CD4-positive, alpha-beta memory T cell (primary cell): ENCODE measurements around the gene TMEM134. TPM values are rescaled to one million over a fixed set of nuclear protein-coding genes. Genes with fewer than 3 reads are reported as not detected.

Experiments used
- CTCF ChIA-PET: fragments of 350-600 bp; sonication (Branson Sonifier 250); formaldehyde crosslinking; loops from one replicate; lab custom pipeline; 2021; ENCODE audit warnings: inconsistent platforms; ENCODE audit not compliant: partially characterized antibody; lab: Charles Lee
- POLR2A ChIA-PET: fragments of 350-600 bp; sonication (Branson Sonifier 250); formaldehyde crosslinking; loops from one replicate; lab custom pipeline; 2021; ENCODE audit not compliant: partially characterized antibody; lab: Charles Lee
- DNase-seq, 5 donors: peaks; one replicate each; pipeline versions ENCODE4 v3.0.0 to v3.0.0-alpha.2; 2020 to 2022; ENCODE audit warnings: mixed read lengths in 1 of 5
- H3K27ac ChIP-seq: one replicate; pipeline ENCODE4 v1.7.0; 2013; ENCODE audit warnings: low read depth, low read length
- H3K27me3 ChIP-seq: 2 replicates; pipeline ENCODE4 v1.7.0; 2013; ENCODE audit warnings: mild to moderate bottlenecking, low read length, moderate library complexity; ENCODE audit not compliant: insufficient read depth
- H3K36me3 ChIP-seq: 2 replicates; pipeline ENCODE4 v1.7.0; 2013; ENCODE audit warnings: mild to moderate bottlenecking, low read length, moderate library complexity; ENCODE audit not compliant: insufficient read depth
- H3K4me1 ChIP-seq: 2 replicates; pipeline ENCODE4 v1.7.0; 2013; ENCODE audit warnings: mild to moderate bottlenecking, low read length, moderate library complexity; ENCODE audit not compliant: insufficient read depth
- H3K4me3 ChIP-seq, 2 donors: one replicate each; pipeline ENCODE4 v1.7.0; 2013; ENCODE audit warnings: low read length in 2 of 2, mild to moderate bottlenecking in 1 of 2
- H3K9me3 ChIP-seq, 2 donors: one replicate each; pipeline ENCODE4 v1.7.0; 2013; ENCODE audit warnings: low read length in 2 of 2, control low read depth in 1 of 2; ENCODE audit not compliant: control insufficient read depth in 1 of 2
- H3K27ac Mint-ChIP-seq, 7 donors: one replicate each; pipeline ENCODE4 v1.8.0; 2020 to 2021; ENCODE audit warnings: mixed read lengths in 7 of 7, mild to moderate bottlenecking in 6 of 7, inconsistent platforms in 3 of 7, moderate library complexity in 3 of 7
- H3K27me3 Mint-ChIP-seq, 2 donors: one replicate each; pipeline ENCODE4 v1.8.0; 2020 to 2021; ENCODE audit warnings: mixed read lengths in 2 of 2
- H3K36me3 Mint-ChIP-seq, 2 donors: one replicate each; pipeline ENCODE4 v1.8.0; 2020 to 2021; ENCODE audit warnings: mixed read lengths in 2 of 2, inconsistent platforms in 1 of 2, mild to moderate bottlenecking in 1 of 2
- H3K4me1 Mint-ChIP-seq, 4 donors: one replicate each; pipeline ENCODE4 v1.8.0; 2020 to 2021; ENCODE audit warnings: mixed read lengths in 4 of 4, mild to moderate bottlenecking in 1 of 4
- H3K4me3 Mint-ChIP-seq, 8 donors: one replicate each; pipeline ENCODE4 v1.8.0; 2020 to 2021; ENCODE audit warnings: mixed read lengths in 8 of 8, mild to moderate bottlenecking in 7 of 8, moderate library complexity in 6 of 8, inconsistent platforms in 3 of 8
- H3K9me3 Mint-ChIP-seq, 8 donors: one replicate each; pipeline ENCODE4 v1.8.0; 2020 to 2021; ENCODE audit warnings: mixed read lengths in 8 of 8, mild to moderate bottlenecking in 5 of 8, inconsistent platforms in 3 of 8, moderate library complexity in 1 of 8
- intact Hi-C: fragments of 100-400 bp; cut with micrococcal nuclease; formaldehyde crosslinking; loops from one replicate; pipeline ENCODE4 v1.15.1; 2023
- polyA plus RNA-seq, 2 donors: library from polyadenylated mRNA; unstranded; fragments of 300-500 nt; fragmentation: Illumina TruSeq; gene quantifications; one replicate each; pipeline ENCODE4 v1.2.3, GENCODE V29; 2021
- total RNA-seq, 2 experiments: library from RNA; stranded (reverse); gene quantifications; one replicate each; pipeline ENCODE4 v1.2.3, GENCODE V29; 2021

Gene TMEM134
- total and polyA plus RNA-seq, 4 experiments from 2014 or later = 90.1 to 162 (median 126) TPM

DNA sequence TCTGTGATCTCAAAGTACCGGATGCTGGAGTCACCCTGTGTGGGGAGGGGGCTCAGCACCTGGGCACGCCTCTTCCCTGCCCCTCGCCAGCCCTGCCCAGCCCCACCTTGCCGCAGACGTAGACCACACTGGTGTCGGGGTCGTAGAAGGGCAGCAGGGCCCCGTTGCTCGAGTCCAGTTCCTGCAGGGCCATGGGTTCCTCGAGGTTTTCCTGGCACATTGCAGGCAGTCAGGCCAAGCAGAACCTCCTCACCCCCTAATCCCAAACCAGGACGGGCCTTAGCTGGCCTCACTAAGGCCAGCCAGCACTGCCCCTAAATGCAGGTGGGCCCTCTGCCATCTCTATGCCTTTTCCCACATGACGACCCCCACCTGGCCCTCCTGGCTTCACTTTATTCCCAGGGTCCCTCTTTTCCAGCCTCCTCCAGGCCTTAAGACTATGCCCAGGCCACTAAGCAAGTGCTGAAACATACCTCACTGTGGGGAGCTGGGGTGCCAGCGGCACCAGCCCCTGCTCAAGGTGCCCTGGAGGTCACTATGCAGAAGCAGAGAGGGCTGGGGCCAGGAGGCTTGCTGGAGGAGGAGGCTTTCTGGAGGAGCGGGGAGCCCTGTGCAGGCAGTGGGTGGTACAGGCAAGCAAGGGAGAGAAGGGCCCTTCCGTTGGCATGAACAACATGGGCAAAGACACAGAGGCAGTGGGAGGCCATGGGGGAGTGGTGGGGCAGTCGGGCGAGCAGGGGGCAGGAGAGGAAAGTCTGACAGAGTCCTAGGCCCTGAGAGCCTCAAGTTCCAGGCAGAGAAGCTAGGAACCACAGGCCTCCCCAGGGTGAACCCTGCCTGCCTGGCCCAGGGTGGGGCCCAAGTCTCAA is 28.6 kb downstream of the TMEM134 start:
- Mint-ChIP-seq H3K4me1 (peaks cover 42 to 84% (median 55%) of the 10 kb centered on the region in 4 donors), H3K27ac (peak overlapping the region; percentile 92 to 98 (median 96)), H3K36me3 (peaks cover 6 to 25% of the 10 kb centered on the region in 2 donors), H3K4me3 (peak overlapping the region; percentile 96 to 99 (median 97)), H3K9me3 (peaks cover 0 to under 1% (median 0%) of the 10 kb centered on the region in 8 donors), H3K27me3 (no peaks in the 10 kb centered on the region)
- ChIA-PET CTCF (interaction anchor here (0.7 to 5.0 kb wide), 6 partner anchors 10 to 37 kb away, joined by 3 to 65 read pairs (median 4); partner anchors contain the start of genes PPP1CA, TBC1D10C and TMEM134), POLR2A (interaction anchor here (0.9 to 31.8 kb wide), 7 partner anchors 12 to 201 kb away, joined by 4 to 2262 read pairs (median 279); partner anchors contain the start of genes AIP, CABP4, CARNS1 and CDK2AP2)
- peak overlapping the region; percentile 47 to 81 for H3K4me3 ChIP-seq
- peak overlapping the region; percentile 78 for H3K27ac ChIP-seq
- intact Hi-C loops = no loop called here
- no peaks in the 10 kb centered on the region for H3K27me3 ChIP-seq
- H3K36me3 ChIP-seq = peaks cover 10% of the 10 kb centered on the region
- peaks cover 69% of the 10 kb centered on the region for H3K4me1 ChIP-seq
- no peaks in the 10 kb centered on the region for H3K9me3 ChIP-seq
- DNase-seq = peak in 1 of 5 donors; percentile 31

DNA sequence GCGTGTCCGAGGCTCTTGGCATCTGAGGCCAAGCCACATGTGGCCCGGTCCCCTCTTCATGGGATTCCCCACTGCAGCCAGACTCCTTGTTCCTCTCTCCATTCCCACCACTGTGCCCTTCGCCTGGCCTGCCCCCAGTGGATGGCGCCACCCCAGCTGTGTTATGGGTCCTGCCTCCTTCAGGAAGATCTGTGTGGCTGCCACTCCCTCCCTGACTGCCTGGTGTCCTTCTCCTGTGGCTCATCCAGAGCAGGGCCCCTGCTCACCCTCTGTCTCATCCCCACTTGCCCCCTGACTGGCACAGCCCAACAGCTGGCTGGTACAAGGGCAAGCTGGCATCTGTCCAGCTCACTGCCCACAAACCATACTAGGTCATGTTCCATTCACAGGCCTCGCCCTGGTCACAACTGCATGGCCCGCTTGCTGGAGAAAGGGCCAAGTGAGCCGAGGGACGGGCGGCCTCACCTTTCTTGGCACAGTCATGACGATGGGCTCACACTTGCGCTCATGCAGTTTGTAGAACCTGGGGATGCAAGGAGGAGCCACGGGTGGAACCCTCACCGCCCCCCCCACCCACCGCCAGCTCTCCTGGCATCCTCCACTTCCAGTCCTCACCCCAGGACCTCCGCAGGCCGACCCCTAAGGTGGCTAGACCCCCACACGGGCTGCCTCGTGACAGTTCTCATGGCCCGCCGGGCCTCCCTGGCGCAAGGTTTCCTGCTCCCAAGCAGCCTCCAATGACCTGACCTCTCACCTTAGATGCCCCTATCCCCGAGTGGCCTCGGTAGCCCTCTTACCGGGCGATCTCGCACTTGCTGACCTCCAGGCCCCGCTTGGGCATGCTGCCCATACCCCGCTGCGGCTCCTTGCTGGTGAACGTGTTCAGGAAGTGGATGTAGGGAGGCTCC is 29.5 kb downstream of the TMEM134 start:
- peaks cover 0 to 4% (median 0%) of the 10 kb centered on the region in 8 donors for H3K9me3 Mint-ChIP-seq
- peak in 1 of 5 donors; percentile 37 for DNase-seq
- POLR2A ChIA-PET = interaction anchor here (1.0 to 31.8 kb wide), 12 partner anchors 11 to 200 kb away, joined by 3 to 2262 read pairs (median 37); partner anchors contain the start of genes AIP, CABP4, CARNS1 and CDK2AP2
- Histone ChIP-seq H3K27ac (peak overlapping the region; percentile 78), H3K9me3 (no peaks in the 10 kb centered on the region), H3K4me3 (peak overlapping the region; percentile 47 to 81), H3K36me3 (peaks cover 15% of the 10 kb centered on the region), H3K27me3 (no peaks in the 10 kb centered on the region), H3K4me1 (peaks cover 69% of the 10 kb centered on the region)
- H3K27me3 Mint-ChIP-seq = no peaks in the 10 kb centered on the region
- H3K36me3 Mint-ChIP-seq = peaks cover 9 to 29% of the 10 kb centered on the region in 2 donors
- CTCF ChIA-PET = interaction anchor here (0.8 to 5.0 kb wide), 10 partner anchors 10 to 88 kb away, joined by 3 to 65 read pairs (median 8); partner anchors contain the start of genes PPP1CA, RAD9A, RPS6KB2 and TBC1D10C
- H3K4me1 Mint-ChIP-seq = peaks cover 37 to 81% (median 53%) of the 10 kb centered on the region in 4 donors
- peak overlapping the region; percentile 92 to 98 (median 96) for H3K27ac Mint-ChIP-seq
- H3K4me3 Mint-ChIP-seq = peak overlapping the region; percentile 96 to 99 (median 97)
- intact Hi-C loops = loop anchor here (2.0 kb wide), 1 partner anchor 67 kb away; no protein-coding TSS in a partner anchor

GRCh38 chr11:67438158-67438902 is 30.7 kb downstream of the TMEM134 start:
- intact Hi-C loops = loop anchor here (2.0 kb wide), 1 partner anchor 68 kb away; no protein-coding TSS in a partner anchor
- Mint-ChIP-seq H3K9me3 (peaks cover 0 to 4% (median 0%) of the 10 kb centered on the region in 8 donors), H3K4me3 (peak overlapping the region; percentile 96 to 99 (median 97)), H3K4me1 (peaks cover 43 to 81% (median 55%) of the 10 kb centered on the region in 4 donors), H3K36me3 (peaks cover 9 to 36% of the 10 kb centered on the region in 2 donors), H3K27ac (peak overlapping the region; percentile 93 to 98 (median 96)), H3K27me3 (no peaks in the 10 kb centered on the region)
- H3K27me3 ChIP-seq = no peaks in the 10 kb centered on the region
- peak; percentile 74 to 85 (median 75) for DNase-seq
- no peaks in the 10 kb centered on the region for H3K9me3 ChIP-seq
- peak overlapping the region; percentile 81 to 100 for H3K4me3 ChIP-seq
- POLR2A ChIA-PET = interaction anchor here (0.8 to 31.8 kb wide), 25 partner anchors 10 to 1126 kb away, joined by 3 to 2262 read pairs (median 7); partner anchors contain the start of genes AIP, BBS1, CABP4 and CARNS1
- H3K4me1 ChIP-seq = peaks cover 76% of the 10 kb centered on the region
- peak overlapping the region; percentile 78 for H3K27ac ChIP-seq
- CTCF ChIA-PET = interaction anchor here (0.9 to 5.0 kb wide), 12 partner anchors 10 to 56 kb away, joined by 3 to 65 read pairs (median 6); partner anchors contain the start of genes AIP, PPP1CA, RAD9A and RPS6KB2
- H3K36me3 ChIP-seq = peaks cover 22% of the 10 kb centered on the region

DNA sequence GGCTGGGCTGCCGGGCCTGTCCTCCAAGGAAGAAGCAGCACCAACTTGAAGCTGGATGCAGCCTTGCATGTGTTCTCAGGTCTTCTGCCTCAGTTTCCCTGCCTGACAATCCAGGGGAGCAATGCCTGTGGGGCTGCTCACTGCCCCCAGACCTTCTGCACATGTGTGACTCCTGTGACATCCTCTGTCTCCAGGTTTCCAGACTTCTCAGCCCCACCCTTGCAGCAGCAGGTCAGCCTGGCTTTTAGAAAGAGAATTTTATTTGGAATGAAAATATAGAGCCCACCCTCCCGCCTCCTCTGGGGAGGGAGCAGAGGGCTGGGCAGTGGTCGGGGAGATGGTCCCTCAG is 31.3 kb downstream of the TMEM134 start:
- Histone ChIP-seq H3K36me3 (peaks cover 26% of the 10 kb centered on the region), H3K9me3 (no peaks in the 10 kb centered on the region), H3K27ac (peak overlapping the region; percentile 78), H3K4me1 (peaks cover 78% of the 10 kb centered on the region), H3K27me3 (no peaks in the 10 kb centered on the region), H3K4me3 (peak overlapping the region; percentile 81 to 100)
- Mint-ChIP-seq H3K9me3 (peaks cover 0 to 4% (median 0%) of the 10 kb centered on the region in 8 donors), H3K4me3 (peak overlapping the region; percentile 96 to 99 (median 97)), H3K36me3 (peaks cover 9 to 36% of the 10 kb centered on the region in 2 donors), H3K4me1 (peaks cover 44 to 83% (median 57%) of the 10 kb centered on the region in 4 donors), H3K27ac (peak overlapping the region; percentile 88 to 98 (median 95)), H3K27me3 (no peaks in the 10 kb centered on the region)
- ChIA-PET CTCF (interaction anchor here (0.9 to 5.0 kb wide), 13 partner anchors 9 to 56 kb away, joined by 3 to 65 read pairs (median 6); partner anchors contain the start of genes AIP, PPP1CA, RAD9A and RPS6KB2), POLR2A (interaction anchor here (0.8 to 31.8 kb wide), 25 partner anchors 9 to 1125 kb away, joined by 3 to 2262 read pairs (median 7); partner anchors contain the start of genes AIP, BBS1, CABP4 and CARNS1)
- intact Hi-C loops = loop anchor here (1.0 to 2.0 kb wide), 7 partner anchors 9 to 69 kb away; partner anchors contain the start of genes RPS6KB2 and TMEM134
- DNase-seq = no peak

- Mint-ChIP-seq H3K27me3 (no peaks in the 10 kb centered on the region), H3K36me3 (peaks cover 10 to 40% of the 10 kb centered on the region in 2 donors), H3K4me1 (peaks cover 43 to 79% (median 58%) of the 10 kb centered on the region in 4 donors), H3K4me3 (peak within 1 kb of the TSS; percentile 96 to 99 (median 97)), H3K9me3 (peaks cover 0 to 5% (median 0%) of the 10 kb centered on the region in 8 donors), H3K27ac (peak within 1 kb of the TSS; percentile 89 to 98 (median 96))
- ChIA-PET POLR2A (interaction anchor here (0.8 to 31.8 kb wide), 31 partner anchors 9 to 1822 kb away, joined by 3 to 2262 read pairs (median 6); partner anchors contain the start of genes AIP, CABP4, CARNS1 and CDK2AP2), CTCF (interaction anchor here (0.9 to 5.0 kb wide), 12 partner anchors 9 to 46 kb away, joined by 3 to 65 read pairs (median 6); partner anchors contain the start of genes AIP, PPP1CA, RAD9A and RPS6KB2)
- intact Hi-C loops = loop anchor here (1.0 to 2.0 kb wide), 6 partner anchors 9 to 47 kb away; partner anchors contain the start of genes RPS6KB2 and TMEM134
- peaks cover 78% of the 10 kb centered on the region for H3K4me1 ChIP-seq
- peak within 1 kb of the TSS; percentile 81 to 100 for H3K4me3 ChIP-seq
- H3K36me3 ChIP-seq = peaks cover 30% of the 10 kb centered on the region
- peak; percentile 80 to 90 (median 83) for DNase-seq
- no peaks in the 10 kb centered on the region for H3K27me3 ChIP-seq
- H3K27ac ChIP-seq = peak within 1 kb of the TSS; percentile 78
- H3K9me3 ChIP-seq = no peaks in the 10 kb centered on the region
Measured at GRCh38 chr11:67437082-67437808, 31.8 kb downstream of the TMEM134 start, which contains the start of gene PTPRCAP. PTPRCAP (minus strand) TSS chr11:67437682; CDS start chr11:67437619, 63 bp downstream.
